K562 (cell line): Measurements from ENCODE around the gene ACAD10.

Experiments used
- E2F5 ChIP-seq: sonication (generic); formaldehyde crosslinking; IDR thresholded peaks from 2 replicates; pipeline ENCODE4 v1.8.0; 2022; ENCODE audit warnings: mild to moderate bottlenecking, missing genetic modification reagents
- E2F6 ChIP-seq, 2 experiments: IDR thresholded peaks; 2 replicates each; pipeline ENCODE4 v1.6.1; 2011; ENCODE audit warnings: borderline replicate concordance in 1 of 2, control low read depth in 1 of 2, low read depth in 1 of 2, low read length in 1 of 2, mild to moderate bottlenecking in 1 of 2, mixed read lengths in 1 of 2, moderate library complexity in 1 of 2; ENCODE audit not compliant: insufficient read depth in 1 of 2, insufficient read length in 1 of 2, poor library complexity in 1 of 2, severe bottlenecking in 1 of 2; ENCODE audit errors: extremely low read depth in 1 of 2
- POLR2A ChIP-seq: fragments of 450-650 bp; conservative IDR thresholded peaks from 2 replicates; pipeline ENCODE4 v1.6.1; 2016

- TF ChIP-seq POLR2A (no peak), E2F5 (no peak), E2F6 (IDR thresholded peaks at IDR 0.05; ENCODE audit: borderline replicate concordance in 1 of 2, extremely low read depth in 1 of 2, insufficient read depth in 1 of 2, insufficient read length in 1 of 2, low read depth in 1 of 2, low read length in 1 of 2, poor library complexity in 1 of 2, severe bottlenecking in 1 of 2) (no peak)
These were observed 1.4 kb downstream of the ACAD10 start for GRCh38 chr12:111687255-111687654.
